Ascending aorta (tissue), 2 donors: ENCODE data around the gene CERS4. TPM values are rescaled to one million over a fixed set of nuclear protein-coding genes. Genes with fewer than 3 reads are reported as not detected.
"Not testable (repeated sequence)": the region's sequence is repeated elsewhere in the genome, so short reads cannot be mapped to it uniquely, and the experiment has no call there.

ENCODE experiments used
- DNase-seq, 2 donors: peaks; one replicate each; pipeline ENCODE4 v3.0.0-alpha.2; 2019; ENCODE audit warnings: low spot score in 2 of 2
- H3K27ac ChIP-seq, 2 donors: fragments of 200-600 bp; sonication (generic); one replicate each; pipeline ENCODE4 v1.5.1; 2016 to 2017; ENCODE audit warnings: mild to moderate bottlenecking in 1 of 2
- H3K27me3 ChIP-seq: fragments of 200-600 bp; sonication (generic); one replicate; pipeline ENCODE4 v1.5.1; 2017
- H3K36me3 ChIP-seq, 2 donors: fragments of 200-600 bp; sonication (generic); one replicate each; pipeline ENCODE4 v1.5.1; 2016
- H3K4me1 ChIP-seq, 2 donors: fragments of 200-600 bp; sonication (generic); one replicate each; pipeline ENCODE4 v1.5.1; 2016 to 2017; ENCODE audit warnings: mild to moderate bottlenecking in 1 of 2
- H3K4me3 ChIP-seq, 2 donors: fragments of 200-600 bp; sonication (generic); one replicate each; pipeline ENCODE4 v1.5.1; 2016 to 2017; ENCODE audit warnings: mild to moderate bottlenecking in 1 of 2
- H3K9me3 ChIP-seq, 2 donors: fragments of 200-600 bp; sonication (generic); one replicate each; pipeline ENCODE4 v1.5.1; 2016
- CTCF ChIP-seq, 3 experiments: fragments of 200-600 bp in 2 of 3; fragments of 450-650 bp in 1 of 3; sonication (generic) in 2 of 3; IDR thresholded peaks; one replicate each; pipeline ENCODE4 v1.5.1; 2016 to 2019; ENCODE audit warnings: antibody characterized with exemption in 3 of 3, mild to moderate bottlenecking in 1 of 3, moderate library complexity in 1 of 3
- intact Hi-C: fragments of 100-400 bp; cut with DNase I; formaldehyde crosslinking; loops from one replicate; pipeline ENCODE4 v1.15.1; 2023
- total RNA-seq: library from RNA; depleted of rRNA; stranded (reverse); fragments of >200 nt; gene quantifications from one replicate; pipeline ENCODE4 v1.1.0, GENCODE V29; 2016

CERS4 gene
- total RNA-seq, 1 donor from 2014 or later = 20.2 TPM

DNA sequence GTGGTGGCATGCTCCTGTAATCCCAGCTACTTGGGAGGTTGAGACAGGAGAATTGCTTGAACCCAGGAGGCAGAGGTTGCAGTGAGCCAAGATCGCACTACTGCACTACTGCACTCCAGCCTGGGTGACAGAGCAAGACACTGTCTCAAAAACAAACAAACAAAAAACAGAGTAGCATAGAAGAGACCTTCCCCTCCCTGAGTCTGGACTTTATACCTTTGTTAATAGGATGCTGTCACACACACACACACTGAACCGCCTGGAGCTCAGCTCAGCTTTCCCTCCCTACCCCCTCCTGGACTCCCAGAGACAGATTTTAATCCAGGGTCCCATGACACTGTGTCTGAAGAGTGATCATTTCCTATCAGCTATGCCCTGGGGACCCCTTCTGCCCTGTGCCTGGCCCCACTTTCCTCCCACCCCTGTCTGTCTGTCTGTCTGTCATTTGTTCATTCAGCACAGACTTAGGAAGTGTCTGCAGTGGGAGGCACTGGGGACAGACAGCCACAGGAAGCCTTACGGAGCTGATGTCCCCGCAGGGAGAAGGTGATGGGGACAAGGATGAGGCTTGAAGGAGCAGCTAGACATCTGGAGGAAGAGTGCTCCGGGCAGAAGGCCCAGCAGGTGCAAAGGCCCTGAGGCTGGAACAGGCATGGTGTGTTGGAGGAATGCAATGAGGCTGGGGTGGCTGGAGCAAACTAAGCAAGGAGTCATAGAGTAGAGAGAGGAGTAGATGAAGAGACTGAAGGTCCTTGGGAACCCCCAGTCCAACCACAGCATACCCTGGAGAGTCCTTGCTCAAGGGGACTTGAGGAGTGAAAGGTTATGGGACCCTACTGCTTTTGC lies 4.9 kb downstream of the CERS4 start:
- Histone ChIP-seq H3K9me3 (no peaks in the 10 kb centered on the region), H3K27me3 (no peaks in the 10 kb centered on the region), H3K27ac (no peak overlapping the region), H3K4me3 (no peak overlapping the region), H3K36me3 (no peaks in the 10 kb centered on the region), H3K4me1 (peaks cover 0 to 3% of the 10 kb centered on the region in 2 donors)
- TF ChIP-seq CTCF (IDR thresholded peaks at IDR 0.05) = no peak
- no peak for DNase-seq
- intact Hi-C loops = no loop called here

DNA sequence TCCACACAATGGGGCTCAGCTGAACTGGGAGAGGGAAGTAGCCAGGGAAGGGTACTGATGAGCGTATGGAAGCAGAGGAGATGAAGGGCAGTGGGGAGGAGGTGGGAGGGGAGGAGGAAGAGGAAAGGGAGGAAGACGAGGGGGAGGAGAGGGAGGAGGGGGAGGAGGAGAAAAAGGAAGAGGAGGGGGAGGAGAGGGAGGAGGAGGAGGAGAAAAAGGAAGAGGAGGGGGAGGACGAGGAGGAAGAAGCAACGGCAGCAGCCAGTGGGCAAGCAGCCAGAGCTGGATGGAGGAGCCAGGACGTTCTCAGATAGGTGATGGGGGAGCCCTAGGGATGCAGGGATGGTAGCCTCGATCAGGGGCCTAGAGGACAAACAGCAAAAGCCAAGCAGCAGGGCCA lies 5.6 kb downstream of the CERS4 start:
- Histone ChIP-seq H3K27ac (no peak overlapping the region), H3K9me3 (no peaks in the 10 kb centered on the region), H3K27me3 (no peaks in the 10 kb centered on the region), H3K4me1 (peaks cover 0 to 3% of the 10 kb centered on the region in 2 donors), H3K4me3 (no peak overlapping the region), H3K36me3 (peaks cover 0 to 3% of the 10 kb centered on the region in 2 donors)
- no peak for DNase-seq
- no peak for TF ChIP-seq CTCF (IDR thresholded peaks at IDR 0.05)
- intact Hi-C loops = no loop called here

- H3K27ac ChIP-seq = no peak overlapping the region
- H3K4me3 ChIP-seq = no peak overlapping the region
- H3K36me3 ChIP-seq = peaks cover 0 to 3% of the 10 kb centered on the region in 2 donors
- H3K27me3 ChIP-seq = no peaks in the 10 kb centered on the region
- DNase-seq = no peak
- H3K4me1 ChIP-seq = no peaks in the 10 kb centered on the region
- intact Hi-C loops = no loop called here
- H3K9me3 ChIP-seq = no peaks in the 10 kb centered on the region
- no peak for TF ChIP-seq CTCF (IDR thresholded peaks at IDR 0.05)
These were observed 6.6 kb downstream of the CERS4 start for GRCh38 chr19:8215783-8216182.

GRCh38 chr19:8216357-8216756 lies 7.2 kb downstream of the CERS4 start:
- no peak for TF ChIP-seq CTCF (IDR thresholded peaks at IDR 0.05)
- DNase-seq = no peak
- no peak overlapping the region for H3K4me3 ChIP-seq
- peaks cover 0 to 3% of the 10 kb centered on the region in 2 donors for H3K36me3 ChIP-seq
- H3K9me3 ChIP-seq = no peaks in the 10 kb centered on the region
- no peak overlapping the region for H3K27ac ChIP-seq
- no peaks in the 10 kb centered on the region for H3K4me1 ChIP-seq
- H3K27me3 ChIP-seq = no peaks in the 10 kb centered on the region
- intact Hi-C loops = no loop called here

- H3K4me3 ChIP-seq, H3K36me3 ChIP-seq, DNase-seq, intact Hi-C loops, H3K27ac ChIP-seq, H3K4me1 ChIP-seq, H3K9me3 ChIP-seq, H3K27me3 ChIP-seq: not testable (repeated sequence)
These were observed 9.0 kb downstream of the CERS4 start for GRCh38 chr19:8218127-8218526.

- Histone ChIP-seq H3K4me3 (no peak overlapping the region), H3K27ac (no peak overlapping the region), H3K9me3 (no peaks in the 10 kb centered on the region), H3K36me3 (peaks cover 0 to 3% of the 10 kb centered on the region in 2 donors), H3K4me1 (no peaks in the 10 kb centered on the region), H3K27me3 (no peaks in the 10 kb centered on the region)
- intact Hi-C loops = no loop called here
- no peak for DNase-seq
- no peak for TF ChIP-seq CTCF (IDR thresholded peaks at IDR 0.05)
These were observed 11.3 kb downstream of the CERS4 start for GRCh38 chr19:8220481-8220880.
